SH-SY5Y (cell line): ENCODE measurements around the gene CUEDC2.

ENCODE experiments used
- GATA2 ChIP-seq: IDR thresholded peaks from 2 replicates; pipeline ENCODE4 v1.6.1; 2011; ENCODE audit warnings: mild to moderate bottlenecking, low read depth, low read length
- GATA3 ChIP-seq: IDR thresholded peaks from 2 replicates; pipeline ENCODE4 v1.6.1; 2011; ENCODE audit warnings: low read depth, mild to moderate bottlenecking, low read length, moderate library complexity

DNA sequence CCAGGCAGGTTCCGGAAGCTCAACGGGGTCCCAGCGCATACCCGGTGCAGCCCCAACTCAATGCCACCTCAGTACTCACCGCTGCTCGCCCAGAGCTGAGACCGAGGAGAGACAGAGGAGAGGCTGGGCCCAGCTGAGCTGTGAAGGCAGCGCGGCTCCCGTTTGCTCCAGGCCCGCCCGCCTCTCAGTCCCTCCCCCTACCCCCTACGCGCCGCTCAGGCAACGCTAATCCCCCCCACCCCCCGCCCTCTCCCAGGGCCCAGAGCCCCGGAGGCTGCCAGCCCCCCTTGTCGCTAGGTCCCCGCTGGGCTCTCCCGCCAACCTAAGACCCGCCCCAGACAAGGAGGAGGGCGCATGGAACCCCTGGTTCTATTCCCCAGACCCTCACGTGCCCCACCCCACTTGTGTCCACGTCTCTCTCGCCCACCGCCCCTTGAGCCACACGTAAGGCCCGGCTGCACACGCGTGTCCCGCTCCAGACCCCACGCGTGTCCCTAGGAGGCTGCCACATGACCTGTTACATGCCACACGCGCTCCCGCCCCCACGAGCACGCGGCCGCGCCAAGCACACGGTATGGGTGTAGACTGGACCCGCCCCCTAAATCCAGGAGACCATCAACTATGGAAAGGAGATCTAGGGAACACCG, 13.6 kb downstream of the CUEDC2 start, which contains the start of gene PSD:
- TF ChIP-seq GATA2 (no peak), GATA3 (no peak)
